ENCODE results near the gene SACS.
"Not testable (repeated sequence)": the region's sequence is repeated elsewhere in the genome, so short reads cannot be mapped to it uniquely, and the experiment has no call there.

Gene SACS

GRCh38 chr13:23455401-23456185 is 22.1 kb upstream of the SACS start:
- no peak for DNase-seq

GRCh38 chr13:23453132-23453531 is 19.6 kb upstream of the SACS start:
- no peak for DNase-seq

GRCh38 chr13:23450340-23451046 is 17.0 kb upstream of the SACS start:
- no peak for DNase-seq

- DNase-seq: no peak
Measured at GRCh38 chr13:23449398-23450162, 16.1 kb upstream of the SACS start.

GRCh38 chr13:23447927-23448326 is 14.4 kb upstream of the SACS start:
- DNase-seq: no peak

- no peak for DNase-seq
Measured at GRCh38 chr13:23445794-23446193, 12.3 kb upstream of the SACS start.

- no peak for DNase-seq
Measured at GRCh38 chr13:23443878-23444277, 10.4 kb upstream of the SACS start.

- DNase-seq: no peak
Measured at GRCh38 chr13:23443110-23443509, 9.6 kb upstream of the SACS start.

- DNase-seq: no peak
Measured at GRCh38 chr13:23440821-23441618, 7.5 kb upstream of the SACS start.

- not testable (repeated sequence) for DNase-seq
Measured at GRCh38 chr13:23440324-23440723, 6.8 kb upstream of the SACS start.

- no peak for DNase-seq
Measured at GRCh38 chr13:23437916-23438315, 4.4 kb upstream of the SACS start.

GRCh38 chr13:23436680-23437079 is 3.2 kb upstream of the SACS start:
- no peak for DNase-seq

- no peak for DNase-seq
Measured at GRCh38 chr13:23434491-23434890, 989 bp upstream of the SACS start.

GRCh38 chr13:23432626-23433025 is 876 bp downstream of the SACS start:
- DNase-seq: no peak

GRCh38 chr13:23430664-23431063 is 2.8 kb downstream of the SACS start:
- no peak for DNase-seq

- DNase-seq: no peak
Measured at GRCh38 chr13:23427881-23428528, 5.5 kb downstream of the SACS start.

- DNase-seq: no peak
Measured at GRCh38 chr13:23427342-23427843, 6.1 kb downstream of the SACS start.

GRCh38 chr13:23421596-23421995 is 11.9 kb downstream of the SACS start:
- no peak for DNase-seq

- no peak for DNase-seq
Measured at GRCh38 chr13:23418776-23419683, 14.5 kb downstream of the SACS start.

- DNase-seq: no peak
Measured at GRCh38 chr13:23414682-23415081, 18.8 kb downstream of the SACS start.

GRCh38 chr13:23411706-23412105 is 21.8 kb downstream of the SACS start:
- DNase-seq: no peak

Data from activated CD8-positive, alpha-beta memory T cell treated with anti-CD3 and anti-CD28 coated beads for 24 hours (primary cell).